Activated gamma-delta T cell treated with Interleukin-2 at 50 U/mL for 16 hours (primary cell): Measurements from ENCODE around the gene DPM3.
"Not testable (repeated sequence)": the region's sequence is repeated elsewhere in the genome, so short reads cannot be mapped to it uniquely, and the experiment has no call there.

Source experiments
- DNase-seq: peaks from one replicate; pipeline ENCODE4 v3.0.0-alpha.2; 2020

The DPM3 gene

GRCh38 chr1:155174324-155175280 is 34.3 kb upstream of the DPM3 start:
- DNase-seq: peak; percentile 44

- peak; percentile 48 for DNase-seq
These were observed 33.4 kb upstream of the DPM3 start, which contains the start of gene TRIM46 for GRCh38 chr1:155173478-155174323. Gene TRIM46 (plus strand): TSS chr1:155173849. CDS start chr1:155173967, 118 bp downstream.

- DNase-seq: peak; percentile 94
These were observed 32.6 kb upstream of the DPM3 start, which contains the start of gene KRTCAP2 for GRCh38 chr1:155172732-155173477. Gene KRTCAP2 (minus strand): TSS chr1:155173304. CDS start chr1:155173224, 80 bp downstream.

- no peak for DNase-seq
These were observed 31.8 kb upstream of the DPM3 start for GRCh38 chr1:155171836-155172731.

GRCh38 chr1:155170806-155171205 is 30.5 kb upstream of the DPM3 start:
- no peak for DNase-seq

- DNase-seq: no peak
These were observed 29.9 kb upstream of the DPM3 start for GRCh38 chr1:155170101-155170785.

- DNase-seq: no peak
These were observed 29.2 kb upstream of the DPM3 start for GRCh38 chr1:155169541-155169940.

- no peak for DNase-seq
These were observed 28.3 kb upstream of the DPM3 start for GRCh38 chr1:155168456-155169210.

GRCh38 chr1:155168105-155168445 is 27.7 kb upstream of the DPM3 start:
- DNase-seq: not testable (repeated sequence)

- peak; percentile 87 for DNase-seq
These were observed 27.1 kb upstream of the DPM3 start for GRCh38 chr1:155167166-155168104.

GRCh38 chr1:155166471-155167165 is 26.3 kb upstream of the DPM3 start:
- no peak for DNase-seq

GRCh38 chr1:155166051-155166470 is 25.7 kb upstream of the DPM3 start:
- no peak for DNase-seq

- DNase-seq: not testable (repeated sequence)
These were observed 24.3 kb upstream of the DPM3 start for GRCh38 chr1:155164625-155165024.

- not testable (repeated sequence) for DNase-seq
These were observed 23.5 kb upstream of the DPM3 start for GRCh38 chr1:155163785-155164184.

- DNase-seq: not testable (repeated sequence)
These were observed 22.3 kb upstream of the DPM3 start for GRCh38 chr1:155162631-155163030.

- DNase-seq: no peak
These were observed 19.8 kb upstream of the DPM3 start for GRCh38 chr1:155160128-155160527.

- DNase-seq: no peak
These were observed 18.7 kb upstream of the DPM3 start for GRCh38 chr1:155158991-155159390.

- not testable (repeated sequence) for DNase-seq
These were observed 15.8 kb upstream of the DPM3 start for GRCh38 chr1:155155996-155156643.
